Putamen (tissue), 1 donor: ENCODE measurements around the gene KLK11.
"Not testable (repeated sequence)": the region's sequence is repeated elsewhere in the genome, so short reads cannot be mapped to it uniquely, and the experiment has no call there.

ENCODE experiments used
- DNase-seq: peaks from one replicate; pipeline ENCODE4 v3.0.0-alpha.2; 2016; ENCODE audit warnings: low spot score

The KLK11 gene

GRCh38 chr19:51003316-51003715 is 23.1 kb downstream of the KLK11 start:
- DNase-seq = no peak

GRCh38 chr19:51002542-51003311 is 23.7 kb downstream of the KLK11 start:
- DNase-seq = no peak

GRCh38 chr19:51002089-51002532 is 24.3 kb downstream of the KLK11 start:
- no peak for DNase-seq

- DNase-seq = no peak
These were observed 24.9 kb downstream of the KLK11 start, which contains the start of gene KLK8 for GRCh38 chr19:51001515-51001914. TSS of gene KLK8 (minus strand) at chr19:51001604. CDS start at chr19:51001167, 437 bp downstream.

GRCh38 chr19:51000981-51001380 is 25.4 kb downstream of the KLK11 start:
- no peak for DNase-seq

- DNase-seq = no peak
These were observed 26.0 kb downstream of the KLK11 start for GRCh38 chr19:51000426-51000825.

GRCh38 chr19:50998686-50999085 is 27.7 kb downstream of the KLK11 start:
- no peak for DNase-seq

- DNase-seq = no peak
These were observed 28.4 kb downstream of the KLK11 start for GRCh38 chr19:50998061-50998460.

GRCh38 chr19:50994129-50994528 is 32.3 kb downstream of the KLK11 start:
- no peak for DNase-seq

GRCh38 chr19:50992666-50993035 is 33.8 kb downstream of the KLK11 start:
- no peak for DNase-seq

GRCh38 chr19:50984416-50984815 is 42.0 kb downstream of the KLK11 start:
- DNase-seq = not testable (repeated sequence)

- DNase-seq = no peak
These were observed 42.7 kb downstream of the KLK11 start, which contains the start of gene KLK7 for GRCh38 chr19:50983625-50984292. TSS of gene KLK7 (minus strand) at chr19:50983917. CDS start at chr19:50982399, 1,518 bp downstream.

- no peak for DNase-seq
These were observed 44.2 kb downstream of the KLK11 start for GRCh38 chr19:50982186-50982585.

- DNase-seq = no peak
These were observed 44.7 kb downstream of the KLK11 start for GRCh38 chr19:50981587-50982146.

GRCh38 chr19:50980208-50980607 is 46.2 kb downstream of the KLK11 start:
- no peak for DNase-seq

GRCh38 chr19:50979758-50980157 is 46.7 kb downstream of the KLK11 start:
- no peak for DNase-seq

GRCh38 chr19:50978772-50979390 is 47.5 kb downstream of the KLK11 start:
- no peak for DNase-seq

- peak; percentile 16 for DNase-seq
These were observed 48.8 kb downstream of the KLK11 start for GRCh38 chr19:50977626-50978025.

GRCh38 chr19:50975766-50976165 is 50.6 kb downstream of the KLK11 start:
- DNase-seq = no peak

- DNase-seq = no peak
These were observed 51.5 kb downstream of the KLK11 start for GRCh38 chr19:50974702-50975556.

GRCh38 chr19:50972795-50973376 is 53.5 kb downstream of the KLK11 start:
- DNase-seq = no peak
